AG04450 (cell line): ENCODE data around the gene TMEM245. TPM values are rescaled to one million over a fixed set of nuclear protein-coding genes. Genes with fewer than 3 reads are reported as not detected.
A peak's percentile ranks its signal among the peaks of the same experiment; 100 is the strongest.

Source experiments
- CTCF ChIA-PET: fragments of 300-600, 350-600 bp; formaldehyde crosslinking; extraction: SDS; loops from one replicate; lab custom pipeline; 2022; ENCODE audit warnings: antibody characterized with exemption, inconsistent platforms; lab: Charles Lee
- POLR2A ChIA-PET: fragments of 350-600 bp; formaldehyde crosslinking; extraction: SDS; loops from one replicate; lab custom pipeline; 2021; ENCODE audit warnings: antibody characterized with exemption, inconsistent platforms; lab: Yijun Ruan, JAX
- DNase-seq: peaks from one replicate; pipeline ENCODE4 v3.0.0-alpha.2; 2011; ENCODE audit warnings: low read depth, low spot score
- H3K27ac ChIP-seq: one replicate; pipeline ENCODE4 v1.5.1; 2012; ENCODE audit warnings: low read depth, low read length, control low read depth
- H3K27me3 ChIP-seq: one replicate; pipeline ENCODE4 v1.6.0; 2012; ENCODE audit warnings: low read length; ENCODE audit not compliant: control insufficient read depth, insufficient read depth
- H3K4me3 ChIP-seq: 2 replicates; pipeline ENCODE4 v1.5.1; 2011; ENCODE audit warnings: mild to moderate bottlenecking, low read depth, low read length, control low read depth
- H3K9me3 ChIP-seq: 2 replicates; pipeline ENCODE4 v1.5.1; 2012; ENCODE audit warnings: low read length; ENCODE audit not compliant: control insufficient read depth, insufficient read depth
- CTCF ChIP-seq: IDR thresholded peaks from 2 replicates; pipeline ENCODE4 v1.5.1; 2011; ENCODE audit warnings: low read depth, low read length, control low read depth, inconsistent platforms
- polyA plus RNA-seq: library from polyadenylated mRNA; depleted of rRNA; stranded (reverse); fragments of >200 nt; gene quantifications from 2 replicates; pipeline ENCODE4 v1.2.3, GENCODE V29; 2011

The TMEM245 gene
- polyA plus RNA-seq, 1 experiment = 42.0 TPM

- ChIA-PET CTCF (interaction anchor here (0.9 kb wide), 1 partner anchor 83 kb away, joined by 4 read pairs; no protein-coding TSS in a partner anchor), POLR2A (no interaction called here)
- Histone ChIP-seq H3K4me3 (no peak overlapping the region), H3K27me3 (no peaks in the 10 kb centered on the region), H3K27ac (peak overlapping the region; percentile 68), H3K9me3 (no peaks in the 10 kb centered on the region)
- TF ChIP-seq CTCF = no peak
- DNase-seq = no peak
These were observed 82.7 kb downstream of the TMEM245 start for GRCh38 chr9:109036744-109037680.

DNA sequence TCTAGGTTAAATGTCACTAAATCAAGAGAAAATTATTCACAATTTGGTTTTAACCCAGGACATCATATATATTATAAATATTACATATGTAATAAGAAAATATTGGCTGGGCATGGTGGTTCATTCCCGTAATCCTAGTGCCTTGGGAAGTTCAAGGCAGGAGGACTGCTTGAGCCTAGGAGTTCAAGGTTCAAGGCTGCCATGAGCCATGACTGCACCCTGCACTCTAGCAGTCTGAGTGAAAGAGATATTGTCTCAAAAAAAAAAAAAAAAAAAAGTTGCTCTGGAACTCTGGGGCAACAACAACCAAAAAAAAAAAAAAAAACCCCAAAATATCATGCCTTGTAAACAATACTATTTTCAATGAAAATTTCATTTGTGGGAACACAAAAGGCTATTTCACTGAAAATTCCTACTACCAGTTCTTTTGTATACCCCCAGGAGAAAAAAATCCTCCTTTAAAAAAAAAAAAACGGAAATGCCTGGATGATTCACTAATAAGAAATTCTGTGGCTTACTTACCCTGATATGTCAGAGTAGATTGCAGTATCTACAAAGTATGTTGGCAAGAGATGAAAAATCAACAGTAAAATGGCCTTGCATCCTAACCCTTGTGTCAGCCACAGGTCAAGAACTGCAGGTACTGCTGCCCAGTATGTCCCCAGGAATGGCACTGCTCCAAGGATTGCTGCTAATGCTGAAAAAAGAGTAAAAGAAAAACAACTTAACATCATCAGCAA is 83.9 kb downstream of the TMEM245 start:
- Histone ChIP-seq H3K9me3 (no peaks in the 10 kb centered on the region), H3K4me3 (no peak overlapping the region), H3K27me3 (no peaks in the 10 kb centered on the region), H3K27ac (peak overlapping the region; percentile 76)
- CTCF ChIA-PET = interaction anchor here (0.9 kb wide), 1 partner anchor 82 kb away, joined by 4 read pairs; no protein-coding TSS in a partner anchor
- DNase-seq = peak; percentile 53
- TF ChIP-seq CTCF = no peak
- POLR2A ChIA-PET = no interaction called here

DNA sequence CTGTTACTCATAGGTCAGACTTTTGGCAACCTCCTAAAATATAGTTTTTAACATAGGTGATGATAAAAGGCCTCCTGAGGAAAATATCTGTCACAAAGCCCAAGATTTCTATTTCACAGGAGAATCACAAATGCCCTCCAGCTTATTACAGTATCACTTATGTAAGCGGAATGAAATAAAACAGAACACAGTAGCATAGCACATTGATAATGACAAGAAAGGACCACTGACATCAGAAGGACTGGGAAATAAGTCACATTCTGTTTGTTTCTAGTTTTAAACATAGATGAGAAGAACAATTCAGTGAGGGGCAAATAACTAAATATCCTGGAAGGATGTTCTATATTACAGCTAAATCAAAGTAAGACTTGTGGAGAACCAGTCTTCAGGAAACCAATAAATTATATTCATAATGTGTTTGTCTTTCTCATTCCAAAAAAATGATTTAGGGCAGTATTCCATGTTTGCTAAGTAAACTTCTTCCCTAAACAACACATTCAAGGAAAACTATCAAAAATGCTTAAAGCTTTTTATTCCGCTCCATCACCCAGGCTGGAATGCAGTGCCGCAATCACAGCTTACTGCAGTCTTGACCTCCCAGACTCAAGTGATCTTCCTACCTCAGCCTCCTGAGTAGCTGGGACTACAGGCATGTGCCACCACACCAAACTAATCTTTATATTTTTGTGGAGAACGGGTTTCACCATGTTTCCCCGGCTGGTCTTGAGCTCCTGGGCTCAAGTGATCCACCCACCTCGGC is 85.6 kb downstream of the TMEM245 start:
- Histone ChIP-seq H3K27me3 (no peaks in the 10 kb centered on the region), H3K27ac (no peak overlapping the region), H3K4me3 (no peak overlapping the region), H3K9me3 (no peaks in the 10 kb centered on the region)
- no peak for TF ChIP-seq CTCF
- no peak for DNase-seq
- ChIA-PET CTCF (interaction anchor here (0.9 to 1.1 kb wide), 3 partner anchors 11 to 101 kb away, joined by 3 to 4 read pairs (median 4); no protein-coding TSS in a partner anchor), POLR2A (interaction anchor here (0.6 kb wide), 1 partner anchor 22 kb away, joined by 3 read pairs; no protein-coding TSS in a partner anchor)

DNA sequence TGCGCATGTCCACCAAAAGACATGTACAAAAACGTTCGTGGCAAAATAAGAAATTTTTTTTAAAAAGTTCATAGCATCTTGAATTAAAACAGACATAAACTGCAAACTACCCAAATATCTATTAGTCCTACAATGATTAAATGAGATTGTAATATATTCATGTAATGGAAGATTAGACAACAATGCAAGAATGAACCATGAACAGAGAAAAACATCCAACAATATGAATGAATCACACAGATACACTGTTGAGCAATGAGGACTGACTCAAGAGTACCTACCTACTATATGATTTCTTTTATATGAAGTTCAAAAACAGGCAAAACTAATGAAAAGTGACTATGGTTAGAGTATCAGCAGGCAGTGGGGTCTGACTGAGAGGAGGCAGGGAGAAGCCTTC is 88.5 kb downstream of the TMEM245 start:
- Histone ChIP-seq H3K27ac (no peak overlapping the region), H3K9me3 (no peaks in the 10 kb centered on the region), H3K4me3 (no peak overlapping the region), H3K27me3 (no peaks in the 10 kb centered on the region)
- ChIA-PET POLR2A (no interaction called here), CTCF (no interaction called here)
- TF ChIP-seq CTCF = no peak
- DNase-seq = no peak
